Loucy (cell line): ENCODE data around the gene PCA3.

ENCODE experiments used
- H2AFZ ChIP-seq: fragments of 200-600 bp; sonication (generic); 2 replicates; pipeline ENCODE4 v1.6.0; 2016; ENCODE audit warnings: antibody characterized with exemption, mild to moderate bottlenecking, low read length, moderate library complexity
- H3F3A ChIP-seq: fragments of 200-600 bp; 2 replicates; pipeline ENCODE4 v1.6.0; 2016; ENCODE audit warnings: antibody characterized with exemption, low read depth, mild to moderate bottlenecking
- H3K27me3 ChIP-seq: fragments of 200-600 bp; sonication (generic); 2 replicates; pipeline ENCODE4 v1.6.1; 2014; ENCODE audit warnings: low read length, mild to moderate bottlenecking; ENCODE audit not compliant: insufficient read depth, poor library complexity, severe bottlenecking
- H3K36me3 ChIP-seq: fragments of 200-600 bp; sonication (generic); 2 replicates; pipeline ENCODE4 v1.6.1; 2016; ENCODE audit warnings: low read length; ENCODE audit not compliant: insufficient read depth
- H3K4me1 ChIP-seq: fragments of 200-600 bp; sonication (generic); 2 replicates; pipeline ENCODE4 v1.5.1; 2014; ENCODE audit warnings: low read length, mild to moderate bottlenecking; ENCODE audit not compliant: insufficient read depth, poor library complexity, severe bottlenecking
- H3K4me2 ChIP-seq: fragments of 200-600 bp; sonication (generic); 2 replicates; pipeline ENCODE4 v1.6.0; 2014; ENCODE audit warnings: antibody characterized with exemption, low read length, low read depth, mild to moderate bottlenecking; ENCODE audit not compliant: poor library complexity, severe bottlenecking
- H3K4me3 ChIP-seq: fragments of 200-600 bp; sonication (generic); 2 replicates; pipeline ENCODE4 v1.5.1; 2014; ENCODE audit warnings: low read length, mild to moderate bottlenecking, mixed read lengths; ENCODE audit not compliant: poor library complexity, severe bottlenecking
- H3K79me2 ChIP-seq: fragments of 200-600 bp; sonication (generic); 2 replicates; pipeline ENCODE4 v1.6.1; 2014; ENCODE audit warnings: low read length; ENCODE audit not compliant: insufficient read depth
- H3K9ac ChIP-seq: fragments of 200-600 bp; sonication (generic); 2 replicates; pipeline ENCODE4 v1.6.0; 2014; ENCODE audit warnings: mild to moderate bottlenecking, low read depth, low read length, moderate library complexity; ENCODE audit not compliant: poor library complexity, severe bottlenecking
- H3K9me2 ChIP-seq: fragments of 200-600 bp; sonication (generic); replicated peaks from 2 replicates; pipeline ENCODE4 v1.6.1; 2016; ENCODE audit warnings: low read depth, low read length, mixed read lengths
- H3K9me3 ChIP-seq: fragments of 200-600 bp; sonication (generic); 2 replicates; pipeline ENCODE4 v1.6.1; 2014; ENCODE audit warnings: mild to moderate bottlenecking, antibody characterized with exemption, low read length, low read depth; ENCODE audit not compliant: insufficient read depth
- H4K20me1 ChIP-seq: fragments of 200-600 bp; sonication (generic); 2 replicates; pipeline ENCODE4 v1.6.0; 2014; ENCODE audit warnings: antibody characterized with exemption, low read length, mild to moderate bottlenecking; ENCODE audit not compliant: insufficient read depth, poor library complexity, severe bottlenecking
- EZH2phosphoT487 ChIP-seq: fragments of 200-600 bp; IDR thresholded peaks from 2 replicates; pipeline ENCODE4 v1.6.1; 2018; ENCODE audit warnings: antibody characterized with exemption, mild to moderate bottlenecking, moderate library complexity, borderline replicate concordance
- TF ChIP-seq, protein P1 (sequence below): fragments of 200-600 bp; sonication (generic); conservative IDR thresholded peaks from 2 replicates; pipeline ENCODE4 v1.5.1; 2014; ENCODE audit warnings: mild to moderate bottlenecking, antibody characterized with exemption, low read length

Gene PCA3

DNA sequence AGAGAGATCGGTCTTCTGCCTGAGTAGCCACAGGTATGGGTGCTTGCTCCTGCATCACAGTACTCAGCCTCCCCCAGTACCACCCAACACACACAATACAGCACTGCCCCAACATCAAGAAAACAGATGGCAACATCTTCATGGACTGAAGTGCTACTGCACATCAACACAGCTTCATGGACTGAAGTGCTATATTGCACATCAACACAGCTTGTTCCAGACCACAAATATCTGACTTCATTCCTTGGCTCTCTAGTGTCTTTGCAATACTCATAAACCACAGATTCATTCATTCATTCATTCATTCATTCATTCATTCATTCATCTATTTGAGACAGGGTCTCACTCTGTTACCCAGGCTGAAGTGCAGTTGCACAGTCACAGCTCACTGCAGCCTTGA, 31.1 kb upstream of the PCA3 start:
- Histone ChIP-seq H3K4me1 (no peaks in the 10 kb centered on the region), H3K9ac (no peak overlapping the region), H3K79me2 (no peaks in the 10 kb centered on the region), H3K36me3 (no peaks in the 10 kb centered on the region), H3K4me2 (no peak overlapping the region), H3K4me3 (no peak overlapping the region), H3K27me3 (no peaks in the 10 kb centered on the region), H3F3A (no peaks in the 10 kb centered on the region), H3K9me2 (no peaks in the 10 kb centered on the region), H3K9me3 (no peaks in the 10 kb centered on the region), H2AFZ (no peak overlapping the region), H4K20me1 (no peaks in the 10 kb centered on the region)
- TF ChIP-seq, protein P1, sequence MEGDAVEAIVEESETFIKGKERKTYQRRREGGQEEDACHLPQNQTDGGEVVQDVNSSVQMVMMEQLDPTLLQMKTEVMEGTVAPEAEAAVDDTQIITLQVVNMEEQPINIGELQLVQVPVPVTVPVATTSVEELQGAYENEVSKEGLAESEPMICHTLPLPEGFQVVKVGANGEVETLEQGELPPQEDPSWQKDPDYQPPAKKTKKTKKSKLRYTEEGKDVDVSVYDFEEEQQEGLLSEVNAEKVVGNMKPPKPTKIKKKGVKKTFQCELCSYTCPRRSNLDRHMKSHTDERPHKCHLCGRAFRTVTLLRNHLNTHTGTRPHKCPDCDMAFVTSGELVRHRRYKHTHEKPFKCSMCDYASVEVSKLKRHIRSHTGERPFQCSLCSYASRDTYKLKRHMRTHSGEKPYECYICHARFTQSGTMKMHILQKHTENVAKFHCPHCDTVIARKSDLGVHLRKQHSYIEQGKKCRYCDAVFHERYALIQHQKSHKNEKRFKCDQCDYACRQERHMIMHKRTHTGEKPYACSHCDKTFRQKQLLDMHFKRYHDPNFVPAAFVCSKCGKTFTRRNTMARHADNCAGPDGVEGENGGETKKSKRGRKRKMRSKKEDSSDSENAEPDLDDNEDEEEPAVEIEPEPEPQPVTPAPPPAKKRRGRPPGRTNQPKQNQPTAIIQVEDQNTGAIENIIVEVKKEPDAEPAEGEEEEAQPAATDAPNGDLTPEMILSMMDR, result no peak

DNA sequence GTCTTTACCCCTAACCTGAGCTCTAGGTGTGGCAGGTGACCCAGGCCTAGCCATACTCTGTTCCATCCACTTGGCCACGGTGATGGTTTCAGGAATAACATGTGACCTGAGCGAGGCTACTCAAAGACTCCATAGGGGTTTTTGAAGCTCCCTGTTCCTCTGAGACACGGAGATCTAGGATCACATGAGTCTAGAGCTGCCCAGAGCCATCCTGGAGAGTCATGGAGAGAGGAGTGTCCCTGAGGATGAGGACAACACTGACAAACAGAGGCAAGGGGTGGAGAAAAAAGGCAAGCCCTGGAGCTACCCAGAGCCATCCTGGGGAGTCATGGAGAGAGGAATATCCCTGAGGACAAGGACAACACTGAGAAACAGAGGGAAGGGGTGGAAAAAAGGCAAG, 29.5 kb upstream of the PCA3 start:
- Histone ChIP-seq H4K20me1 (no peaks in the 10 kb centered on the region), H2AFZ (no peak overlapping the region), H3K79me2 (no peaks in the 10 kb centered on the region), H3K9ac (no peak overlapping the region), H3F3A (no peaks in the 10 kb centered on the region), H3K4me1 (no peaks in the 10 kb centered on the region), H3K27me3 (no peaks in the 10 kb centered on the region), H3K9me2 (no peaks in the 10 kb centered on the region), H3K4me3 (no peak overlapping the region), H3K4me2 (no peak overlapping the region), H3K36me3 (no peaks in the 10 kb centered on the region), H3K9me3 (no peaks in the 10 kb centered on the region)
- TF ChIP-seq, protein P1, result no peak
- TF ChIP-seq EZH2phosphoT487, result no peak

DNA sequence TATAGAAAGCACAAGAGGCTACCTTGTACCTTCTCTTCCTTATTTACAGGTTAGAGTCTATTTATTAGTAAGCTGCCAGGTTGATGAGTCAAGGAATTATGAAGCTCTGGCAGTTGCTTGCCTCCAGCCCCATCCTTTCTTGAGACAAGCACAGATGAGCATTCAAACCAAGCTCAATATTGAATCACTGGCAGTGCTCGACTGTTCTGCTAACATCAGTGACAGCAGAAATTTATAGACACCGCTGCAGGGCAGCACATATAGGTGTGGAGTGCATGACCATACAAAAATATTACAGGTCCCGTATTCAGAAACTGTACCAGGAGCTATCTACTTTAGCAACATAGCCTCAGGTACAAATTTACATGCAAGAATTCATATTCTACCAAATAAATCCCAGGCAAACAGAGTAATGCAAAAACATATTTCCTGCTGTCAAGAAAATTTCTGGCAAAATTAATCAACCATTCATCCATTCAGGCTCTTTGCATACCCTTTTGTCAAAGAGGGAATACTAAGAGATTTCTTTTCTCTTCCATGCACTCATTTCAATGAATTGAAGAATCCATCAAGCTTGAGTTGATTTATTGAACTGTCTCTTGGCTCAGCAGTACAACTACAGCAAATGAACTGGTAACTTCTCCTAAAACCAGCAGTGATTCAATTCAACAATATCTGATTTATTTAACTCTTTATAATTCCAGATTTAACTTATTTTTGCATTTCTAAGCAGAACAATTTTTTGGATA, 26.9 kb upstream of the PCA3 start:
- no peak overlapping the region for H2AFZ ChIP-seq
- H3K4me2 ChIP-seq, result no peak overlapping the region
- TF ChIP-seq, protein P1, result no peak
- no peak for TF ChIP-seq EZH2phosphoT487

More for the DNA sequence above, 26.9 kb upstream of the PCA3 start:
- H3K9ac ChIP-seq, result no peak overlapping the region
- no peaks in the 10 kb centered on the region for H3K36me3 ChIP-seq
- no peaks in the 10 kb centered on the region for H3K79me2 ChIP-seq
- H3K27me3 ChIP-seq, result no peaks in the 10 kb centered on the region
- no peaks in the 10 kb centered on the region for H3K9me2 ChIP-seq
- H4K20me1 ChIP-seq, result no peaks in the 10 kb centered on the region
- H3F3A ChIP-seq, result no peaks in the 10 kb centered on the region
- H3K4me3 ChIP-seq, result no peak overlapping the region
- H3K9me3 ChIP-seq, result no peaks in the 10 kb centered on the region
- no peaks in the 10 kb centered on the region for H3K4me1 ChIP-seq
